ENCODE measurements around the gene OSER1. TPM values are rescaled to one million over a fixed set of nuclear protein-coding genes. Genes with fewer than 3 reads are reported as not detected.
"Not testable (repeated sequence)": the region's sequence is repeated elsewhere in the genome, so short reads cannot be mapped to it uniquely, and the experiment has no call there.

OSER1 gene
- polyA plus RNA-seq, 1 of the 3 experiments (the other 2 are of a cell fraction) = 22.3 TPM

DNA sequence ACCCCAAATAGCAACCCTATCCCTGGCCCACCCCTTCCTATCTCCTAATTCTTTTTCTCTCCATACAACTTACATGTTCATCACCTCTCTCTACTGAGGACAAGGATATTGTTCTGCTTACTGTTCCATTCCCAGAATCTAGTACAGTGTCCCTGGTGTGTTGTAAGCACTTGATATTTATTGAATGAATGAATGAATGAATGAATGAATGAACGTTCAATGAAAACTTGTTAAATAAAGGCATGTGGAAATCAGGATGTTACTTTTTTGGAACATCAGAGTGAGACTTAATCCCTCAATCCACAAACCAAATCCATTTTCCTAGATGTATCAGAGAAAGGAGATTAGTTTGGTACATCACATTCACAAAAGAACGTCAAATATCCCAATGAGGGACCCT is 16.8 kb downstream of the OSER1 start:
- Histone ChIP-seq H3K9me3 (no peaks in the 10 kb centered on the region), H3K9ac (no peak overlapping the region), H3F3A (replicated peaks; ENCODE audit: insufficient read depth) (peaks cover 18% of the 10 kb centered on the region), H3K4me3 (ENCODE audit: low read depth in 2 of 2, low read length in 1 of 2) (no peak overlapping the region), H3K4me2 (no peak overlapping the region), H3K27me3 (ENCODE audit: insufficient read depth) (no peaks in the 10 kb centered on the region), H3K9me2 (no peaks in the 10 kb centered on the region), H3K27ac (ENCODE audit: low read depth in 2 of 2, low read length in 1 of 2) (no peak overlapping the region), H3K36me3 (replicated peaks in 1 of 2; ENCODE audit: control insufficient read depth in 1 of 2, insufficient read depth in 2 of 2, low read length in 1 of 2) (peaks cover 29 to 30% of the 10 kb centered on the region in 2 experiments), H2AFZ (ENCODE audit: low read depth) (no peak overlapping the region), H4K20me1 (ENCODE audit: insufficient read depth) (no peaks in the 10 kb centered on the region), H3K4me1 (ENCODE audit: control insufficient read depth in 1 of 2, insufficient read depth in 2 of 2, low read depth in 1 of 2, low read length in 1 of 2) (no peaks in the 10 kb centered on the region), H3K79me2 (ENCODE audit: insufficient read depth) (peaks cover 2% of the 10 kb centered on the region; the same call in 1 of the 2 replicates)
- ChIA-PET POLR2A (no interaction called here), CTCF (interaction anchor here (19.9 kb wide), 1 partner anchor 81 kb away, joined by 618 read pairs; no protein-coding TSS in a partner anchor)
- TF ChIP-seq FOXM1 (IDR thresholded peaks at IDR 0.05; ENCODE audit: low read depth) = no peak
- TF ChIP-seq TCF12 (IDR thresholded peaks at IDR 0.05) = no peak
- TF ChIP-seq, protein P1, sequence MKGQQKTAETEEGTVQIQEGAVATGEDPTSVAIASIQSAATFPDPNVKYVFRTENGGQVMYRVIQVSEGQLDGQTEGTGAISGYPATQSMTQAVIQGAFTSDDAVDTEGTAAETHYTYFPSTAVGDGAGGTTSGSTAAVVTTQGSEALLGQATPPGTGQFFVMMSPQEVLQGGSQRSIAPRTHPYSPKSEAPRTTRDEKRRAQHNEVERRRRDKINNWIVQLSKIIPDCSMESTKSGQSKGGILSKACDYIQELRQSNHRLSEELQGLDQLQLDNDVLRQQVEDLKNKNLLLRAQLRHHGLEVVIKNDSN (IDR thresholded peaks at IDR 0.05; ENCODE audit: borderline replicate concordance, low read depth) = no peak
- no peak for TF ChIP-seq RXRA (IDR thresholded peaks at IDR 0.05; ENCODE audit: borderline replicate concordance, low read depth)
- no peak for TF ChIP-seq RCOR1 (IDR thresholded peaks at IDR 0.05; ENCODE audit: low read length)
- TF ChIP-seq, protein P2, sequence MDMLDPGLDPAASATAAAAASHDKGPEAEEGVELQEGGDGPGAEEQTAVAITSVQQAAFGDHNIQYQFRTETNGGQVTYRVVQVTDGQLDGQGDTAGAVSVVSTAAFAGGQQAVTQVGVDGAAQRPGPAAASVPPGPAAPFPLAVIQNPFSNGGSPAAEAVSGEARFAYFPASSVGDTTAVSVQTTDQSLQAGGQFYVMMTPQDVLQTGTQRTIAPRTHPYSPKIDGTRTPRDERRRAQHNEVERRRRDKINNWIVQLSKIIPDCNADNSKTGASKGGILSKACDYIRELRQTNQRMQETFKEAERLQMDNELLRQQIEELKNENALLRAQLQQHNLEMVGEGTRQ (IDR thresholded peaks at IDR 0.05; ENCODE audit: borderline replicate concordance, low read depth, low read length) = no peak
- TF ChIP-seq GATA2 (CRISPR knock-in tag; IDR thresholded peaks at IDR 0.05) = no peak
- TF ChIP-seq SMC3 (IDR thresholded peaks at IDR 0.05; ENCODE audit: low read depth, low read length) = no peak
- TF ChIP-seq YY1 (IDR thresholded peaks at IDR 0.05; ENCODE audit: low read depth) = no peak
- no peak for TF ChIP-seq RFX5 (IDR thresholded peaks at IDR 0.05; ENCODE audit: low read length)
- no peak for TF ChIP-seq NFIC (IDR thresholded peaks at IDR 0.05; ENCODE audit: borderline replicate concordance)
- no peak for DNase-seq
- 91% methylated on average over 2 of the region's 2 CpGs for WGBS (ENCODE audit: low lambda C conversion rate)

DNA sequence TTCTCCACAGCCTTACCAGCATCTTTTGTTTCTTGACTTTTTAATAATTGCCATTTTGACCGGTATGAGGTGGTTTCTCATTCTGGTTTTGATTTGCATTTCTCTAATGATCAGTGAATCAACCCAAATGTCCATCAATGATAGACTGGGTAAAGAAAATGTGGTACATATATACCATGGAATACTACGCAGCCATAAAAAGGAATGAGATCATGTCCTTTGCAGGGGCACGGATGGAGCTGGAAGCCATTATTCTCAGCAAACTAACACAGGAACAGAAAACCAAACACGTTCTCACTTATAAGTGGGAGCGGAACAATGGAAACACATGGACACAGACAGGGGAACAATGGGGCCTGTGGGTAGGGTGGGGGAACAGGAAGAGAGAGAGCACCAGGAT is 18.9 kb downstream of the OSER1 start:
- POLR2A ChIA-PET; H2AFZ ChIP-seq (ENCODE audit: low read depth); H3K79me2 ChIP-seq (ENCODE audit: insufficient read depth); H4K20me1 ChIP-seq (ENCODE audit: insufficient read depth); H3K9me2 ChIP-seq; H3K9ac ChIP-seq; H3K27me3 ChIP-seq (ENCODE audit: insufficient read depth); H3K9me3 ChIP-seq; H3K27ac ChIP-seq (ENCODE audit: low read depth in 2 of 2, low read length in 1 of 2); H3K4me2 ChIP-seq; DNase-seq; H3K4me3 ChIP-seq (ENCODE audit: low read depth in 2 of 2, low read length in 1 of 2): not testable (repeated sequence)
- H3F3A ChIP-seq (replicated peaks; ENCODE audit: insufficient read depth) = peaks cover 13% of the 10 kb centered on the region
- H3K4me1 ChIP-seq (ENCODE audit: control insufficient read depth in 1 of 2, insufficient read depth in 2 of 2, low read depth in 1 of 2, low read length in 1 of 2) = peaks cover 10 to 14% of the 10 kb centered on the region in 2 experiments; a peak in 2 of 4 replicates
- 89% methylated on average over 5 of the region's 5 CpGs for WGBS (ENCODE audit: low lambda C conversion rate)
- CTCF ChIA-PET = interaction anchor here (1.3 to 19.9 kb wide), 3 partner anchors 27 to 442 kb away, joined by 3 to 618 read pairs (median 6); no protein-coding TSS in a partner anchor
- H3K36me3 ChIP-seq (replicated peaks in 1 of 2; ENCODE audit: control insufficient read depth in 1 of 2, insufficient read depth in 2 of 2, low read length in 1 of 2) = peaks cover 11 to 12% of the 10 kb centered on the region in 2 experiments

All from SK-N-SH (cell line).